Measurements from ENCODE around the gene ATRNL1. TPM values are rescaled to one million over a fixed set of nuclear protein-coding genes. Genes with fewer than 3 reads are reported as not detected.

The ATRNL1 gene
- total RNA-seq, 2 donors from 2014 or later, result 5.1 to 22.9 TPM

GRCh38 chr10:115829521-115830205 is 736.5 kb downstream of the ATRNL1 start:
- no peaks in the 10 kb centered on the region for H3K9me3 ChIP-seq
- no peaks in the 10 kb centered on the region for H3K27me3 ChIP-seq (replicated peaks; ENCODE audit: insufficient read depth)
- DNase-seq (ENCODE audit: low spot score), result no peak
- 62% methylated on average over 3 of the region's 3 CpGs for WGBS
- no peaks in the 10 kb centered on the region for H3K36me3 ChIP-seq
- H3K4me3 ChIP-seq, result no peak overlapping the region
- no peak overlapping the region for H3K27ac ChIP-seq
- TF ChIP-seq CTCF (IDR thresholded peaks at IDR 0.05), result no peak
- no peak for TF ChIP-seq POLR2AphosphoS5 (IDR thresholded peaks at IDR 0.05)
- TF ChIP-seq POLR2A (IDR thresholded peaks at IDR 0.05), result no peak
- intact Hi-C loops (cut with DNase I), result no loop called here
- H3K4me1 ChIP-seq (replicated peaks), result no peaks in the 10 kb centered on the region

GRCh38 chr10:115830265-115830970 is 737.3 kb downstream of the ATRNL1 start:
- Histone ChIP-seq H3K27me3 (replicated peaks; ENCODE audit: insufficient read depth) (no peaks in the 10 kb centered on the region), H3K36me3 (no peaks in the 10 kb centered on the region), H3K4me1 (replicated peaks) (no peaks in the 10 kb centered on the region), H3K4me3 (no peak overlapping the region), H3K27ac (no peak overlapping the region), H3K9me3 (no peaks in the 10 kb centered on the region)
- DNase-seq (ENCODE audit: low spot score), result no peak
- 82% methylated on average over 3 of the region's 3 CpGs for WGBS
- intact Hi-C loops (cut with DNase I), result no loop called here
- TF ChIP-seq POLR2AphosphoS5 (IDR thresholded peaks at IDR 0.05) (no peak), CTCF (IDR thresholded peaks at IDR 0.05) (no peak), POLR2A (IDR thresholded peaks at IDR 0.05) (no peak)

GRCh38 chr10:115831016-115831415 is 737.9 kb downstream of the ATRNL1 start:
- Histone ChIP-seq H3K27me3 (replicated peaks; ENCODE audit: insufficient read depth) (no peaks in the 10 kb centered on the region), H3K27ac (no peak overlapping the region), H3K9me3 (no peaks in the 10 kb centered on the region), H3K4me1 (replicated peaks) (no peaks in the 10 kb centered on the region), H3K4me3 (no peak overlapping the region), H3K36me3 (no peaks in the 10 kb centered on the region)
- intact Hi-C loops (cut with DNase I), result no loop called here
- TF ChIP-seq POLR2AphosphoS5 (IDR thresholded peaks at IDR 0.05) (no peak), POLR2A (IDR thresholded peaks at IDR 0.05) (no peak), CTCF (IDR thresholded peaks at IDR 0.05) (no peak)
- 73% methylated on average over 8 of the region's 8 CpGs for WGBS
- no peak for DNase-seq (ENCODE audit: low spot score)

- H3K27ac ChIP-seq, result no peak overlapping the region
- no peak for DNase-seq (ENCODE audit: low spot score)
- H3K4me3 ChIP-seq, result no peak overlapping the region
- no peaks in the 10 kb centered on the region for H3K36me3 ChIP-seq
- WGBS, result 49% methylated on average over 4 of the region's 4 CpGs
- no peaks in the 10 kb centered on the region for H3K9me3 ChIP-seq
- intact Hi-C loops (cut with DNase I), result no loop called here
- no peaks in the 10 kb centered on the region for H3K27me3 ChIP-seq (replicated peaks; ENCODE audit: insufficient read depth)
- TF ChIP-seq POLR2A (IDR thresholded peaks at IDR 0.05), result no peak
- no peak for TF ChIP-seq POLR2AphosphoS5 (IDR thresholded peaks at IDR 0.05)
- no peak for TF ChIP-seq CTCF (IDR thresholded peaks at IDR 0.05)
- H3K4me1 ChIP-seq (replicated peaks), result no peaks in the 10 kb centered on the region
Measured at GRCh38 chr10:115833119-115833518, 740.0 kb downstream of the ATRNL1 start.

- no peaks in the 10 kb centered on the region for H3K9me3 ChIP-seq
- WGBS, result 47% methylated on average over 3 of the region's 3 CpGs
- H3K27me3 ChIP-seq (replicated peaks; ENCODE audit: insufficient read depth), result no peaks in the 10 kb centered on the region
- H3K4me3 ChIP-seq, result no peak overlapping the region
- intact Hi-C loops (cut with DNase I), result no loop called here
- TF ChIP-seq POLR2A (IDR thresholded peaks at IDR 0.05) (no peak), CTCF (IDR thresholded peaks at IDR 0.05) (no peak), POLR2AphosphoS5 (IDR thresholded peaks at IDR 0.05) (no peak)
- H3K36me3 ChIP-seq, result no peaks in the 10 kb centered on the region
- DNase-seq (ENCODE audit: low spot score), result no peak
- no peaks in the 10 kb centered on the region for H3K4me1 ChIP-seq (replicated peaks)
- no peak overlapping the region for H3K27ac ChIP-seq
Measured at GRCh38 chr10:115844591-115844990, 751.4 kb downstream of the ATRNL1 start.

All from prostate gland (tissue), 2 donors.